ENCODE data around the gene TNS3.

The TNS3 gene

DNA sequence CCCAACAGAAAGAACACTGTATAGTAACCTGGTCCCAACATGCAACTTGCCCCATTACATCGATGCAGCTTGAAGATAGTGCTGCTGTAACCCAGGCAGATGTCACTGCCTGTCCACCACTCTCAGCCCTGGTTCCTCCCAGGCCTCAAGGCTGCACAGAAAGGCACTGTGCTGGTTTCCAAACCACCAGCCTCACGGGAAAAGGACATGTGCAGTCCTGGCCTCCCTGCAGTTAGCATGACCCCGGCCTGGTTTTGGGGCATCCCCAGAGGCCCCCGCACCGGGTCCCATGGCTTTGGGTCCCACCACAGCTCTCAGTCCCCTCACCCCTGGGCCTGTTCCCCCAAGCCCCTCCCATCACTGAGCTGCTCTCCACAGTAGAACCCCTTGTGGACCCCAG, 214.5 kb downstream of the TNS3 start:
- no peak for DNase-seq (ENCODE audit: low read depth)

- no peak for DNase-seq (ENCODE audit: low read depth)
Measured at GRCh38 chr7:47366960-47367359, 215.0 kb downstream of the TNS3 start.

DNA sequence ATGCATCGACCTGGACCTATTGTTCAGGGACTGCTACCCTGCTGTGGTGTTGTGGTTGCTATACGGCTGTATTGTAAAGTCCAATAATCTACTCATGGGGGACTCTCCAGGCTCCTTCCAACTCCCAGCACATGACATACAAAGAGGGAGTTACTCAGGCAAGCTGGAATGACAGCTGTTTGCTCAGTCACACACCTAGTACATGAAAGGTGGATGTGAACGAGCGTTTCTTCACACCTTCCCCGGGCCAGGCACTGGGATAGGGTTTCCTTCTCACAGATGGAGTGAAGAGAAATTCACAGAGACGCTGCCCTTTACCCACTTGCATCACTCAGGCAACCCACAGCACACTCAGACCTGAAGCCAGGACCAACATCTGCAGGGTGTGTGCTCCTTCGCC, 215.7 kb downstream of the TNS3 start:
- DNase-seq (ENCODE audit: low read depth) = no peak

- DNase-seq (ENCODE audit: low read depth) = no peak
Measured at GRCh38 chr7:47362984-47363383, 218.9 kb downstream of the TNS3 start.

GRCh38 chr7:47361746-47362215, 220.1 kb downstream of the TNS3 start:
- DNase-seq (ENCODE audit: low read depth) = no peak

DNA sequence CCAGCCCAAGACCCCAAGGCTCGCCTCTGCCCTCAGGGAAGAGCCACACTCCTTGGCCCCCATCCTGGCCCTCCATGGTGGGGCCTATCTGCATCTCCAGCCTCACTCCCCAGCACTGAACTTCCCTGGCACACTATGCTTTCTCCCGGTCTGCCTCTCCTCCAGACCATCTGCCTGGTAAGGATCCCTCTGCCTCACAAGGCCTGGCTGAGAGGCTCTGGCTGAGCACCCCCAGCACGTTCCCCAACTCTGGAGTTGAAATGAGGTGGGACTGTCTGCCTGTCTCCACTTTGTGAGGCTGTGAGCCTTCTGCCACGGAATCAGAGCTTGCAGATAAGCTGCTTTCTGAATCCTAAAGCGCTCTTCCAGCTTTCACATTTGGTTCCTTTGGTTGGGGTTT, 220.7 kb downstream of the TNS3 start:
- DNase-seq (ENCODE audit: low read depth) = no peak

GRCh38 chr7:47360301-47360900, 221.5 kb downstream of the TNS3 start:
- DNase-seq (ENCODE audit: low read depth) = no peak

GRCh38 chr7:47358944-47359588, 222.8 kb downstream of the TNS3 start:
- no peak for DNase-seq (ENCODE audit: low read depth)

- DNase-seq (ENCODE audit: low read depth) = no peak
Measured at GRCh38 chr7:47358357-47358756, 223.6 kb downstream of the TNS3 start.

DNA sequence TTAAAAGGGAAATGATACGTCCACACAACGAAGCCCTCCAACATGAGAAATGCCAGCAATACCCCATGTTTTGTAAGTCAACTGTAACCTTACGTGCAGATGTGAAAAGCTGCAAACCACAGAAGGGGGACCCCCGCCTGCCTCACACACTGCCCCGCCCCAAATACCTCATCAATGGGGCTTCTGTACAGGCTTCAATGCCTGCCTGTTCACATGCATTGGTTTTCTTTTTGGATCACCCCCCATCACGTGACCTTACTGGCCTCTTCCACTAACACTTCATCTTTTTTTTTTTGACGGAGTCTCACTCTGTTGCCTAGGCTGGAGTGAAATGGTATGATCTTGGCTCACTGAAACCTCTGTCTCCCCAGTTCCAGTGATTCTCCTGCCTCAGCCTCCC, 224.0 kb downstream of the TNS3 start:
- DNase-seq (ENCODE audit: low read depth) = no peak

DNA sequence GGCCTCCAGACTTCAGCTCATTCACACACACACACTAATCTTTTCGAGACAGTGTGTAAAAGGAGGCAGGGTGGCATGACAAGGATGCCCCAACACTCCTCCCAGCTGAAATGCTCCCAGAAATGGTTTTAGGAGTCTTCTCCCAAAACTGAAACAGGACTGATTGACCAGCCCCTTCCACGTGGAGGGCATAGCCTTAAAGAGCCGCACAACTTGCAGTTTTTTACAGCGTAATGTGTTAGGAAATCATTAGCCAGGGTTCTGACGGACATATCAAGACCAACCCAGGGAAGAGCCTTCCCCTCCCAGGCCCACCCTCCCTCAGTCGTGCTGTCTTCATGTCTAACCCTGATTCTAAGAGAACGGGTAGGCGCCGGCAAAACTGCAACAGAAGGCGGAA, 224.6 kb downstream of the TNS3 start:
- DNase-seq (ENCODE audit: low read depth) = no peak

GRCh38 chr7:47356261-47356660, 225.7 kb downstream of the TNS3 start:
- DNase-seq (ENCODE audit: low read depth) = no peak

GRCh38 chr7:47355684-47356083, 226.2 kb downstream of the TNS3 start:
- DNase-seq (ENCODE audit: low read depth) = no peak

DNA sequence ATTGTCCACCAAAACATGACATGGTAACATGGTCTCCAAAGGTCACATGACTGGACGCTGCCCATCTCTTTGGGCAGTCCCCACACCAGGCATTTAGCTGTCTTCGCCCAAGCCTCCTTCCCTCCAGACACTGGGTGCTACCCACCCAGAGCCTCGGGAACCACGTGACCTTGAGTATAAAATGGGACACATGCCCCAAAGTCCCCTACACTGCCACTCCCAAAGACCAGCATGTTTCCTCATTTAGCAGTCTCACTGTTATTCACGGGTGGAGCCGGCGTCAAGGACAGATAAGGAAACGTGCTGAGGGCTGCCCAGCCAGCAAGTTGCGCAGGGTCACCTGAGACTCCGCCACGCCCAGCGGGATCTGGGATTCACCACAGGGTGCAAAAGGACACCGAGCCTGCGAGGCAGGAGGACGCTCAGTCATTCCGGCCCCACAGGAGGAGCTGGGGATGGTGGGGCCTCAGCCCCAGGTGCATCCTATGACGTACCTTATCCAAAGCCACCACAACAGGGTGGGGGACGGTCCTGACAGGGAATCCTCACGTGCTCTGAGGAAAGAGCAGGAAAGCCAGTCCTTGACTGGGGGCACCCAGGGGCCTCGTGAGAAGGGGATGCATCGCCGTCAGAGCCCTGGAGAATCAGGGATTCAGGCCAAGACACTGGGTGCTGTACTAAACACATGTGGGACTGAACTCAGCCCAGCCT, 226.9 kb downstream of the TNS3 start:
- no peak for DNase-seq (ENCODE audit: low read depth)

GRCh38 chr7:47354071-47354470, 227.8 kb downstream of the TNS3 start:
- DNase-seq (ENCODE audit: low read depth) = no peak

DNA sequence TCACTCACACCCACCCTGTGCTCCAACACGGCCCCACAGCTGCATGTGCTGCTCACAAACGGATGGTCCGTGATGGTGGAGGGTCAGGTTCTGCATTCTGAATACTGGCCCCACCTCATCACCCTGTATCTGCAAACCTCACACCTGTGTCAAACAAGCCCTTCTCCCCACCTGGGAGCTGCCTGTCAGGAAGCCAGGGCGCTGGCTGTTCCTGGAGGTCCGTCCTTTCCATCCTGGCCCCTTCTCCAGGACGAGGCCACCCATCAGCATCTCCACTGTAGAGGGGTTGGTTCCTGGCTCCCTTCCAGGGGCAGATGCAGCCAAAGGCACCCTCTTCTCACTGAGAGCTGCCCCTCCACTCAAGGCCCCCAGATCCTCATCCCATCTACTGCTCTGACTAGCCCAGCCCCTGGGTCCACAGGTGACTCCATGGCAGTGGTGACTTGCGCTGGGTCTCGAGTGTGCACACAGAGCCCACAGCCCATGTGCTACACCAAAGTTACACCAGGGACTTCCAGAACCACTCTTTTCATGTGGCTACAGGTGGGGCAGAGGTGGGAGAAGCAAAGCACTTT, 229.4 kb downstream of the TNS3 start:
- DNase-seq (ENCODE audit: low read depth) = no peak

- no peak for DNase-seq (ENCODE audit: low read depth)
Measured at GRCh38 chr7:47351233-47352154, 230.4 kb downstream of the TNS3 start.

DNA sequence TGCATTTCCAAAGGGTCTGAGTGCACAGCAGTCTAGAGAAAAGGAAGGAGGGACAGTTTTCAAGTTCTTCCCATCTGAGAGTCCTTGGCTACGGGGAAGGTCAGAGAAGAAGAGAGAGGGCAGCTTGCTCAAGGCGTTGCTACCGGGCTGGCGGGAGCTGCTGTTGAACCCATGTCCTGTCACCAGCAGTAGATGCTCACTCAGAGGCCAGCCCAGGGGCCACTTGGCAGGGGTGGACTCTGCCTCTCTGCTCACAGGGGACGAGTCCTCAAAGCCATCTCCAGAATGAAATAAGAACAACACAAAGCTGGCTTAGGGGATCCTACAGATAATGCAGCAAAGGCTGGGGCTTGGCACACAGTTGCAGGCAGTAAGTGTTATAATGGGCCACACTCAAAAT, 231.5 kb downstream of the TNS3 start:
- no peak for DNase-seq (ENCODE audit: low read depth)

DNA sequence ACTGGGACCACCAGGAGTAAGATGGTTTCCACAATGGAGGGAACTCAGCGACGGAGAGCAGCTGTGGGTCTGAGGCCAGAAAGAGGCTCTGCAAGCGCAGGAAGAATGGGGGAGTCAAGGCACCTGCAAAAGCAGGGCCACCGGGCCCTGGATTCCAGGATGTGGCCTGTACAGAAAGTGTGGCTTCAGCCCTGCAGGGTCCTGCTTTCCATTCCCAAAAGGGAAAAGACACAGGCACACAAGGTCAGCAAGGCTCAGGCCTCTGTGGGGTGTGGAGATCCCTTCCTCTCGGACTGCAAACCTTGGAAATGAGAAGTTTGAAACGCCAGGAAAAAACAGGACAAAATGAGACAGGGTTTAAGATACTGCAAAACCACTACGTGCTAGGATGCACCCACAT, 232.5 kb downstream of the TNS3 start:
- no peak for DNase-seq (ENCODE audit: low read depth)

GRCh38 chr7:47347816-47348385, 234.0 kb downstream of the TNS3 start:
- DNase-seq (ENCODE audit: low read depth) = no peak

DNA sequence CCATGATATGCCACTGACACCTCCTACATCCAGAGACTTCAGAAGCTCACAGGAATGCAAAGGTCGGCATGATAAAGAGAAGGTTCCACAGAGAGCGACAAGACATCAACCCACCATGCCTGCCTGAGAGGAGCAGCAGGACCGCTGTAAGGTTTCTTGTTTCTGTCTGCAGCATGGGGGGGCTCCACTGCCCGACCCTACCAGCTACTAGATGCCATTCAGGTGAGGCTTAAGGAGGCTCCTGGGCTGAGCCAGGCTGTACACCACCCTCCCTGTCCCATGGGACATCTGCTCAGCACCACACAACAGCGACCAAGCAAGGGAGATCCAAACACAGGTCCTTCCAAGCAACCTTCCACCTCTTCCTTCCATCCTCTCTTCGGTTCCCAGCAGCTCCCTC, 234.6 kb downstream of the TNS3 start:
- no peak for DNase-seq (ENCODE audit: low read depth)
